HG02678 (cell line): ENCODE measurements around the gene INTS3.
"Not testable (repeated sequence)": the region's sequence is repeated elsewhere in the genome, so short reads cannot be mapped to it uniquely, and the experiment has no call there.

Experiments
- ATAC-seq: cut with Tn5 transposase; IDR thresholded peaks from one replicate; pipeline ENCODE4 v1.9.1; 2021; ENCODE audit warnings: mild to moderate bottlenecking, moderate library complexity; ENCODE audit not compliant: unreplicated experiment

The INTS3 gene

GRCh38 chr1:153698923-153699714, 28.7 kb upstream of the INTS3 start:
- no peak for ATAC-seq

GRCh38 chr1:153699768-153700167, 28.1 kb upstream of the INTS3 start:
- no peak for ATAC-seq

DNA sequence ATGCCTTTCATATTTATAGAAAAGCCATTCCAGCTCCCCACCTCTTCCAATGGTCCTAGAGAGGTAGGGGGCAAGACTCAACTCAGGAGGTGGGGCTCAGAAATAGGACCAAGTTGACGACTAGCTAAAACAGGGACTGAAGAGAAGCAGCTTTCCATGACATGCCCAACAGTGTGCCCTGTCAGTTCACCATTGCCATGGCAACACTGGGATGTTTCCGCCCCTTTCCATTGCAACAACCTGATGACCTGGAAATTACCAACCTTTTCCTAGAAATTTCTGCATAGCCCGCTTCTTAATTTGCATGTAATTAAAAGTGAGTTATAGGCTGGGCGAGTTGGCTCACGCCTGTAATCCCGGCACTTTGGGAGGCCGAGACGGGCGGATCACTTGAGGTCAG, 22.4 kb upstream of the INTS3 start:
- ATAC-seq = no peak

GRCh38 chr1:153711026-153711425, 16.8 kb upstream of the INTS3 start:
- no peak for ATAC-seq

DNA sequence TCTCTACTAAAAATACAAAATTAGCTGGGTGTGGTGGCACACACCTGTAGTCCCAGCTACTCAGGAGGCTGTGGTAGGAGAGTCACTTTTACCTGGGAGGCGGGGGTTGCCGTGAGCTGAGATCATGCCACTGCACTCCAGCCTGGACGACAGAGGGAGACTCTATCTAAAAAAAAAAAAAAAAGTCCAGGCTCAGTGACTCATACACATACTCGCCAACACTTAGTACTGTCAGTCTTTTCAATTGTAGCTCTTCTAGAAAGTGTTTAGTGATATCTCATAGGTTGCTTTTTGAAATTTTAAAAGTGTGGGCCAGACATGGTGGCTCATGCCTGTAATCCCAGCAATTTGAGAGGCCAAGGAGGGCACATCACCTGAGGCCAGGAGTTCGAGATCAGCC, 11.6 kb upstream of the INTS3 start:
- not testable (repeated sequence) for ATAC-seq

DNA sequence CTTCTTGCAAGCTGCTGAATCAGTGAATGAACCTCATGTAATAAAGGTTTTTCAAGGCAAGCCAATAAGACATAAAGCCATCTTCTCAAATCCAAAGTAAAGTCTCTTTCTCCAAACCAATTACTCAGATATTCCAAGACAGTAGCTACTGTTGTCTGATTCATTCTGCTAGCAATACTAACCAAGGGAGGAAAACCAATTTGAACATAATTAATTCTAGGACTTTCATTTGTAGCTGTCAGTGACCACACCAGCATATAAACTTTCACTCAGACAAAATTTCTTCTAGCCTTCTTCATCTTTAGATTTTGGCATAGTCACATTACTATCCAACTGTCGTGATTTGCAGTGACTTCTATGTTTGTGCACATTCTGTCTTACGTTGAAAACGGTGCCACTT, 10.5 kb upstream of the INTS3 start:
- ATAC-seq = no peak

- ATAC-seq = no peak
These were observed 4.2 kb upstream of the INTS3 start for GRCh38 chr1:153723687-153724086.

- not testable (repeated sequence) for ATAC-seq
These were observed 3.2 kb upstream of the INTS3 start for GRCh38 chr1:153724634-153725033.

- ATAC-seq = no peak
These were observed 636 bp downstream of the INTS3 start for GRCh38 chr1:153728305-153729066.

DNA sequence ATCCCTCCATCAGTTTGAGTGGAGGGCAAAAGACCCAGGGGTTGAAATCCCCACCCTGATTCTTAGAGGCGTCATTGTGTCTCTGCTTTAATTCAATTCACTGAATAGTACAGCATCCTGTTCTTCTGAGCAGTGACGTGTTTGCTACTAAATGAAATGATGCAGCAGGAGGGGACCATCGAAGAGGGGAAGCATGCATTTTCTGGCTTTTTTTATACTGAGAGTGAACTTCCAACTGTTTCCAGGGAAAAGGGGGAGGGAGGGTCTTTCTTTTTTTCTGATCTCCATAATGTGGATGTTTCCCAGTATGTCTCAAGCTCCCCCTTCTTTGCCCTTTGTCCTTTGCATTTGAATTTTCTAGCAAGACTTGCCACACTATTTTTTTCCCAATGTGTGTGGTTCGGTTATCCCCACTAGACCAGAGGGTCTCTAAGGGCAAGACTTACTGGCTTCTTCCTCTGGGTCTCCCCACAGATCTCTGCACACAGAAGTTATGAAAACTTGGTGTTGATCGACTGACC, 2.7 kb downstream of the INTS3 start:
- no peak for ATAC-seq

DNA sequence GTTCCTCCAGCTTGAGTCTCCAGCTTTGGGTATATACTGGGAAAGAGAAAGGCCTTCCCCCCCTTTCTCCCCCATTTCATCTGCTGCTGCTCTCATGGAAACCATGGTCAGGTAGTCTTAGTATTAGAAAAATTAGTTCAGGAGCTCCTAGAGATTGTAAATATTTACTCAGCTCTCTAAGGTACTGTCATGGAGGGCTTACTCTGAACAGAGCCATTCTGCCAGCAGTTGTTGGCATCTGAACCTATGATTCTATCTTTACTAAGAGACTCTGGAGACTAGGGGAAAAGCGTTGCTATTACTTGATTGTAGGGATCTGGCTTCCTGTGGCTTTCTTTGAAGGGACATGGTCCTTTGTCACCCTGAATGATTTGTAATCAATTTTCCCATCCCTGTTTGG, 6.1 kb downstream of the INTS3 start:
- no peak for ATAC-seq

GRCh38 chr1:153734396-153735089, 6.7 kb downstream of the INTS3 start:
- ATAC-seq = peak; percentile 32

GRCh38 chr1:153735090-153735420, 7.2 kb downstream of the INTS3 start:
- ATAC-seq = no peak

DNA sequence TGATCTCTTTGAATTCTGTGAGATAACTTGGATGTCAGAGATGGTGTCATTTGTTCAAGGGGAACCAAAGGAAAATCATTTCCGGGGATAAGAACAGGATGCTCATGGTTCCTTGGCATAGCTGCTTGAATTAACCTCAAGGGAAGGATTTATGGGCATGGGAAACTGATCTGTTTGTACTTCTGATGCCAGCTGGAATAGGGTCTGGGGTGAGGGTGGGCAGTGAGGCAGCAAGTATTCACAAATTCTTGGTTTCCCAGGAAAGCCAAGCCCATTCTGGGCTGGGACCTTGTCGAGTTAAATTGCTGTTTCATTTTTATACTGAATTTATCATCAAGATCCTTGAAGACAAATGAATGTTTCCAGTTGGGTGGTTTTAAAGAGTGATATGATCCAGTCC, 14.1 kb downstream of the INTS3 start:
- no peak for ATAC-seq

- ATAC-seq = peak; percentile 59
These were observed 14.7 kb downstream of the INTS3 start for GRCh38 chr1:153742411-153743142.

GRCh38 chr1:153745417-153745816, 17.6 kb downstream of the INTS3 start:
- ATAC-seq = no peak

- no peak for ATAC-seq
These were observed 18.3 kb downstream of the INTS3 start for GRCh38 chr1:153746174-153746573.

DNA sequence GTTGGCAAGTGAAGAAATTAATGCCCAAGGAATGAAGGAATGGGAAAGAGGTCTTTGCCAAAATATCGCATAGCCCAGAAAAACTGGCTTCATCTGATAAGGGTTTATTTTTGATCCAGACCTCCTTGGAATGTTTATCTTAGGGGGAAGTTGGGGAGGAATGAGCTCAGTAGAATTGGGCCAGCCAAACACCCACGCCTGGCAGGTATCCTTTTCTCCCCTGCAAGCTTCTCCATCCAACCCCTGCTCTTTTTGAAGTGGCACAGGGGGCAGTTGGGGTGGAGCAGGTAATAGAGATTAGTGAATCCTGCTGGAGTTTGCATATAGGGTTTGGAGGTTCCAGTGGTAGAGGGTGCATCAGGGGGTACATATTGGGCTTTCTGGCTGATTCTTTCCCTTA, 21.1 kb downstream of the INTS3 start:
- no peak for ATAC-seq

- ATAC-seq = peak; percentile 87
These were observed 21.7 kb downstream of the INTS3 start for GRCh38 chr1:153749408-153750005.
